Measurements from ENCODE around the gene HHAT. TPM values are rescaled to one million over a fixed set of nuclear protein-coding genes. Genes with fewer than 3 reads are reported as not detected.

The HHAT gene
- total and polyA plus RNA-seq, 4 donors, result 1.2 to 11.3 (median 3.8) TPM

DNA sequence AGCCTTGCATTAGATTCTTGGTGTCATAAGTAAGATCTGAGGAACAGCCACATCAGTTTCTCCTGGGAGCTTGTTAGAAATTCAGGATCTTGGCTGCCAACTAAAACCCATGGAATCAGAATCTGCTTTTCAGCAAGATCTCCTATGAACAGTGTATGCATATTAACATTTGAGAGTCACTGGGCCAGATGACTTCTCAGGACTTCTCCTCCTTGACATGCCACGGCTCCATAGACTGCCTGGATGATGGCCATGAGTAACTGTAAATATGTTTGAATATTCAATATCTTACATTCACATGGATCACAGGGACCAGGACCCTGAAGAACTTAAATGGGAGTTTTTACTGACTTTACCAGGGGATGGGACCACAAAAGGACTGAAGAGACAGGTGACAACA lies 148.0 kb downstream of the HHAT start:
- DNase-seq, result no peak
- no peak overlapping the region for H3K27ac ChIP-seq (ENCODE audit: low read depth in 1 of 2, low read length in 1 of 2)
- H3K9ac ChIP-seq (ENCODE audit: insufficient read depth in 1 of 2, low read length in 2 of 2), result no peak overlapping the region
- no peaks in the 10 kb centered on the region for H3K27me3 ChIP-seq (ENCODE audit: control insufficient read depth in 3 of 3, insufficient read depth in 3 of 3, low read length in 2 of 3)
- H3K4me1 ChIP-seq (ENCODE audit: control insufficient read depth in 5 of 5, insufficient read depth in 5 of 5, low read length in 5 of 5), result peaks cover 0 to 4% (median 0%) of the 10 kb centered on the region in 5 donors
- no peak for ATAC-seq (ENCODE audit: insufficient read depth, low FRiP score)
- TF ChIP-seq CTCF (IDR thresholded peaks at IDR 0.05; ENCODE audit: control extremely low read depth, extremely low read depth), result no peak
- H3K36me3 ChIP-seq (ENCODE audit: control insufficient read depth in 4 of 4, insufficient read depth in 4 of 4, low read length in 4 of 4), result no peaks in the 10 kb centered on the region
- WGBS, 2 donors, result 87 to 92% methylated on average over 1 of the region's 1 CpG
- no peak overlapping the region for H3K4me3 ChIP-seq
- no peaks in the 10 kb centered on the region for H3K9me3 ChIP-seq (ENCODE audit: control insufficient read depth in 4 of 4, insufficient read depth in 3 of 4, low read length in 3 of 4)

GRCh38 chr1:210477328-210477924 lies 148.7 kb downstream of the HHAT start:
- no peak for TF ChIP-seq CTCF (IDR thresholded peaks at IDR 0.05; ENCODE audit: control extremely low read depth, extremely low read depth)
- Histone ChIP-seq H3K36me3 (ENCODE audit: control insufficient read depth in 4 of 4, insufficient read depth in 4 of 4, low read length in 4 of 4) (no peaks in the 10 kb centered on the region), H3K4me3 (no peak overlapping the region), H3K27ac (ENCODE audit: low read depth in 1 of 2, low read length in 1 of 2) (no peak overlapping the region), H3K9ac (ENCODE audit: insufficient read depth in 1 of 2, low read length in 2 of 2) (no peak overlapping the region), H3K4me1 (ENCODE audit: control insufficient read depth in 5 of 5, insufficient read depth in 5 of 5, low read length in 5 of 5) (peaks cover 0 to 4% (median 0%) of the 10 kb centered on the region in 5 donors), H3K27me3 (ENCODE audit: control insufficient read depth in 3 of 3, insufficient read depth in 3 of 3, low read length in 2 of 3) (no peaks in the 10 kb centered on the region), H3K9me3 (ENCODE audit: control insufficient read depth in 4 of 4, insufficient read depth in 3 of 4, low read length in 3 of 4) (no peaks in the 10 kb centered on the region)
- no peak for ATAC-seq (ENCODE audit: insufficient read depth, low FRiP score)
- 66 to 81% methylated on average over 5 of the region's 5 CpGs for WGBS, 2 donors
- DNase-seq, result no peak

DNA sequence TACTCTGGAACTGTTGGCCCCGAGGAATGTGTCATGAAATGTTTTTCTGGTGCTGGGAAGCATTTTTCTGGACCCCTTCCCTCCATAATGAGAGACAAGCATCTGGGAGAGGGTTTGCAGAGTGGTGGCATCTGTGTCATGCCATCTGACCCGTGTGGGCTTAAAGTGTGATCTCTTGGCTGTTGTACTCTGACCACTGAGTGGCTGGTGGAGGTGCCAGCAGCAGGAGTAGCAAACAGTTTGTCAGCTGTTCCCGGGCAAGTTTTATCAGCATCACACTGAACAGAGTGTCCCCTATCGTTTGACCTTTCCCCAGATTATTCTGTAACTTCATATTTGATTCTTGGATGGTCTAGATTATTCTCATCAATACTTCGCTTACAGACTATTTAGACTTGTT lies 150.1 kb downstream of the HHAT start:
- Histone ChIP-seq H3K4me3 (no peak overlapping the region), H3K36me3 (ENCODE audit: control insufficient read depth in 4 of 4, insufficient read depth in 4 of 4, low read length in 4 of 4) (no peaks in the 10 kb centered on the region), H3K9me3 (ENCODE audit: control insufficient read depth in 4 of 4, insufficient read depth in 3 of 4, low read length in 3 of 4) (no peaks in the 10 kb centered on the region), H3K4me1 (ENCODE audit: control insufficient read depth in 5 of 5, insufficient read depth in 5 of 5, low read length in 5 of 5) (peaks cover 0 to 4% (median 0%) of the 10 kb centered on the region in 5 donors), H3K27me3 (ENCODE audit: control insufficient read depth in 3 of 3, insufficient read depth in 3 of 3, low read length in 2 of 3) (no peaks in the 10 kb centered on the region), H3K9ac (ENCODE audit: insufficient read depth in 1 of 2, low read length in 2 of 2) (no peak overlapping the region), H3K27ac (ENCODE audit: low read depth in 1 of 2, low read length in 1 of 2) (no peak overlapping the region)
- DNase-seq, result no peak
- TF ChIP-seq CTCF (IDR thresholded peaks at IDR 0.05; ENCODE audit: control extremely low read depth, extremely low read depth), result no peak
- WGBS, 2 donors, result 87 to 89% methylated on average over 5 of the region's 5 CpGs
- ATAC-seq (ENCODE audit: insufficient read depth, low FRiP score), result no peak

GRCh38 chr1:210482491-210482890 lies 153.8 kb downstream of the HHAT start:
- ATAC-seq (ENCODE audit: insufficient read depth, low FRiP score) (no peak), DNase-seq (no peak)
- Histone ChIP-seq H3K4me3 (no peak overlapping the region), H3K9me3 (ENCODE audit: control insufficient read depth in 4 of 4, insufficient read depth in 3 of 4, low read length in 3 of 4) (no peaks in the 10 kb centered on the region), H3K36me3 (ENCODE audit: control insufficient read depth in 4 of 4, insufficient read depth in 4 of 4, low read length in 4 of 4) (no peaks in the 10 kb centered on the region), H3K4me1 (ENCODE audit: control insufficient read depth in 5 of 5, insufficient read depth in 5 of 5, low read length in 5 of 5) (peaks cover 0 to 4% (median 0%) of the 10 kb centered on the region in 5 donors), H3K27me3 (ENCODE audit: control insufficient read depth in 3 of 3, insufficient read depth in 3 of 3, low read length in 2 of 3) (no peaks in the 10 kb centered on the region), H3K27ac (ENCODE audit: low read depth in 1 of 2, low read length in 1 of 2) (no peak overlapping the region), H3K9ac (ENCODE audit: insufficient read depth in 1 of 2, low read length in 2 of 2) (no peak overlapping the region)
- TF ChIP-seq CTCF (IDR thresholded peaks at IDR 0.05; ENCODE audit: control extremely low read depth, extremely low read depth), result no peak
- 88 to 91% methylated on average over 6 of the region's 6 CpGs for WGBS, 2 donors
